GM21528 (cell line): ENCODE measurements around the gene HOXA6.

Experiments used
- ATAC-seq: cut with Tn5 transposase; IDR thresholded peaks from one replicate; pipeline ENCODE4 v1.9.1; 2021; ENCODE audit warnings: mild to moderate bottlenecking, moderate library complexity; ENCODE audit not compliant: unreplicated experiment, low FRiP score

HOXA6 gene

DNA sequence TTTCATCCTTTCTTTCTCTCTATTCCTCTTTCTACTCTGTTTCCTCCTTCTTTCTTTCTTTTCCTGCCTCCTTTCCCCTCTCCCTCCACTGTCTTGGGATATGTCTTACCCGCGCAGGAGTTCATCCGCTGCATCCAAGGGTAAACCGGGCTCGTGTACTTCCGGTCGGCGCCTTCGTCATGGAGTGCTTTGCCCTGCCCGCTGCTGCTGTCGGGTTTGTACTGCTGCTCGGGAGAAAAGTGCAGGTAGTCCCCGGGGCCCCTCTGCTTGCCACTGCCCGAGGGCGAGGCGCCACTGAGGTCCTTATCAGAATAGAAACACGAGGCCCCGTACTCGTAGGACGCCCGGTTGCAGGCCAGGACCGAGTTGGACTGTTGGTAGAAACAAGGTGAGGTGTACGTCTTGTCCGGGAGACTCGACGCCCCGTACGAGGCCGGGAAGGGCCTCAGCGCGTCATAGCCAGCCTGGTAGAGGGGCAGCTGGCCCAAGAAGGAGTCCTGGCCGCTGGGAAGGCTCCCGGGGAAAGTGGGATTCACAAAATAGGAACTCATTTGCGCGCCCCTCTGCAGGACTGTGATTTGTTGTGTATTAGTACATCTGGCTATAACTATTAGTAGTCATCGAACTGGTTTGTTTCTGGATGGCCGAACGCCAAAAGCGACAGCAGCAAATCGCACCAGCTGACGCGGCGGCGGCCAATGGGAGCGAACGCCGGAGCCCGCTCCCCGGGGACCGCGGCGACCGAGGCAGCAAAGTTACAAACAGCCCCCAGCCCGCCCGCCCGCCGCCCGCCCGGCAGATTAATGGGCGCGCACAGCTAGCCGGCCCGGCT, at the start of gene HOXA6:
Gene HOXA6, minus strand, starts transcription at position 576 of the 832 bp plus-strand sequence. Its CDS starts 25 bp downstream, at position 551.
- ATAC-seq = no peak

DNA sequence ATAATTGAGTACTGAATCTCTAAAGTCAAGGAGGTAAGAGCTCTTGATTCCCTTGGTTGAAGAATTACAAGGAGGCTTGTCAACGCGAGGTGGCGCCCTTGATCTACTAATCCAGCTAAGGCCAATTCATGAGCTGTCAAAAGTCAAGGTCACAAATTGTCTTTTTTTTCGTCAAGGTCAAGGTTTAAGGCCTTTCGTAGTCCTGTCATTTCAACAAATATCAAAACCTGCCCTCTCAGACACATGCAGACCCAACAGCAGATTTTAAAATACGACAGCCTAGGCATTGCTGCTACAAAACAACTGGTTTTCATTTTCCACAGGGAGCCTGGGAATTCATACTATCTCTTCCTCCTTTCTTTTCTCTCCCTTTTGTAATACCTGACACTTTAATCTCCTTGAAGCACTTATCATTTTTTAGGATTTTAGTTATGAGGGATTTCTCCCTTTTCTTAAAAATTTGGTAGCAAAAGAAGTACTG, 48.8 kb upstream of the HOXA6 start:
- no peak for ATAC-seq

DNA sequence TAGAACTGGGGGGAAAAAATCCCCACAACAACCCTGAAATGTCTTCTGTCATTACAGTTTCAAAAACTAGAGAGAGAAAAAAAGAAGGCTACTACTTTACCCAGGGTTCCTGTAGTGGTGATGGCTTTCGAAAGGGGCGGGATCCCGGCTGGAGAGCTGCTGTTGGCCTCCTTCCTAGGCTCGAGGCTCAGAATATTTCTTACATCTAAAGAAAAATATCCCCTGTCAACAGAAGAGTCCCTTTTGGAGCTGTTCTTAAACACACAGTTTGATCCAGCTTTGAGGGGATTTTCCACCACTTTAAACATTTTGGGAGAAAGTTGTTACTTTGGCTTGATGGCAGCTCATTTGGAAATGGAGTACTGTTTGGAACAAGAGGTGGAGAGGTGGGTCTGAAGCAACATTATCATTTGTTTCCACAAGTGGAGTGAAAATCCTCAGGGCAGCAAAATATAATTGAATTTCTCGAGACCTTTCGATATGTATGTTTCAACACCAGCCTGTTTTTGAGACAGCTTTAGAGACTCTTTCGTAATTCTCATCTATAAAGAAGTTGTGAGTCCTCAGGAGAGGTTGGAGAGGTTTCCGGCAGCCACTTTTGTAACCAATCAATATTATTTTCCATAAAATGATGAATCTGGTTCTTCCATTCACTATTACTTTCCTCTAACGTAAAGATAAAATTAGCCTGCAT, 47.3 kb upstream of the HOXA6 start:
- no peak for ATAC-seq

DNA sequence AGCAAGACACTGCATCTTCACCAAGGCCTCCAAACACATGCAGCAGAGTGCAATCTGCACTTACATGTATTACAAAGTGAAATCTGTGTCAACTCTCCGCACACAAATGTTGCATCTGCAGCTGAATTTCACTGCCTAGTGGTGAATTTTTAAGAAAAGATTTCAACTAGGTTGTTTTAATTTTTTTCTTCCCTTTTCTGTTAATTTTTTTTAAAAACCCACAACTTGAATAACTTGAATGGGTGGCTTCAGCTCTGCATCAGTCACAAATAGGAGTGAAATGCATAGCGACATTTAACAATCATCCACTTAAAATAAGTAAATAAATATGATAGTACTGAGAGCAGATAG, 46.4 kb upstream of the HOXA6 start:
- no peak for ATAC-seq

DNA sequence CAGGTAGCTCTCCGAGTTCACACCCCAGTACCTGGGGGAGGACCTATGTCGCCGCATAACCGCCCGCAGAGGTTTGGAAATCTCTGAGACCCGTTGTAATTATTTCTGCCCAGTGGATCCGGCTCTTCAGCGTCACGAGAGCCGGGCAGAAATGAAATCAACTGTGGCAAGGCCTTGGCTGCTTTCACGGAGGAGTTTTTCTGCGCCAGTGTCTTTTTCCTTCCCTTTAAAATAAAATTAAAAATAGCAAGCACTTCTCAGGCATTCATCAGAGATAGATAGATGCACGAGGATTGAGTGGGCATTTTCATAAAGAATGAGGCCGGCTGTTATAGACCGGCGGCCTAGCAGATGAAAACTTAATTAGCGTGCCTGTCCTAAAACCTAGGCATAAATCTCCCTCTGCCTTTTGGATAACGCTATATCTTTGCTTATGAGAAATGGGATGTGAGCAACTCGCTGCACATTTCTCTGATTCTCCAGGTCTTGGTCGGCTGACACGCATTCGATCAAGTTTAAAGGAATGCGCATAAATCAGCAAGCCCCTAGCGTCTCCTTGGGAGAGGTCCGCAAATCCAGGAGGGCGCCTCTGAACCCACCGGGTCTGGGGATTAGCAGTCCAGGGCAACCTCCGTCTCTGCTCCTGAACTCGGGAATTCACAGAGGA, 45.9 kb upstream of the HOXA6 start:
- no peak for ATAC-seq

DNA sequence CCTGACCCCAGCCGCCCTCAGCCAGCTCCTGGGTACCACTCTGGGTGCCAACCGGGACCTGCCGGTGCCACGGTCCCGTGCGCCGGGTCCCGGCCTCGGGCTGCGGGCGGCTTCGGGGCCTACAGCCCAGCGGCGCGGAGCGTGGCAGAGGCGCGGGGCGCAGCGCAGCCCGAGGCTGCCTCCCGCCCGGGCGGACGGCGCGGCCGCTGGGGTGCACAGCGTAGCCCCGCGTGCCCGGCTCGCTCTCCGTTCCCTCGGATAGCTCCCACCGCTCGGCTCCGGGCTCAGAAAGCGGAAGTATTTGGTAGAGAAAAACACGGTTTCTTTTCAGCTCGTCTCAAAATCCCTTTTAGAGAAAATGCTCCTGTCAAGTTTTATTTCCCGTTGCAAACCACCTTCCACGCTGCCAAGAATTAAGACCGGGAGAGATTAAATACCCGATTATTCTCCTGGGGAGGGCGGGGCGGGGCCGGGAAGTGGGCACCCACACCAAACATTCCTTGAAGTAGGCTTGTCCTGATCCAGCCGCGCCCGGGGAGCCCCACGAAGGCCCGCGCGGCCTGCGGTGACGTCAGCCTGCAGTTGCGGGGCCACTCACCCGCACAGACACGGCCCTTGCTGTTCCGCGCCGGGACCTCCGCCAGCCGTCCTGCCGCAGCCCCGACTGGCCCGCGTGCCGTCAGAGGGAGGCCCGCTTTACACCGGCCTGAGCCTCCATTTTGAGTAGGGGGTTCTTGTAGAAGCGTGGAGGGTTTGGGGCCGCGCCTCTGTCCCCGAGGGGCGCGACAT, 45.2 kb upstream of the HOXA6 start:
- ATAC-seq = no peak

DNA sequence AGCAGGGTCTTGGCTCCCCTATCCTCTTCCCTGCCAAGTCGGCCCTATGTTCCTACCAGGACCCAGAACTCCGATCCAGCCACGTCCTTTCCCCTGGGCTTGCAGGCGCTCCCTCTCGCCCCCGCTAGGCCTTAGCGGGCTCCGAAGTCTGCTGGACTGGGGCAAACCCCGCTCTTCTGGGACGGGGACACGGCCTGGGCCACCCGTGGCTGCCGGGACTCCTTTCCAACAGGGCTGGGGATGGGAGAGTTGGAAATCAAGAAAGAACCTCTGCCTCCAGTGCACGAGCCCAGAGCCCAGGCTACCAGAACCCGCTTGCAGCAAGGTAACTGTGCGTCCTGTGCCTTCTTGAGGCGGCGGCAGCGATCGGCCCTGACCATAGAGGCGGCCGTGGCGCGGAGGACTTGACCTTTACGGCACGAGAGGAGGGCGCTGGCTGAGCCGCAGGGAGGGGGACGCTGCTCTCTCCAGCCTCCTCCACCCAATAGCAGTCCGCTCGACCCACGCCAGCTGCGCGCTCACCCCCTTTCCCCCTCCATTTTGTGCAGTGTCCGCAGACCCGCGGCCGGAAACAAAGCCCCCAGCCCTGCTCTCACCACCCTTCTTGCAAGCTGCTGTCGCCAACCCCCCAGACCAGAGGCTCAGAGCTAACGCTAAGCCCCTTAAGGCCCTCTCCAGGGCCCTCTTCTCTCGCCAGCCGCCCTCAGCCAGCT, 44.4 kb upstream of the HOXA6 start:
- ATAC-seq = no peak

DNA sequence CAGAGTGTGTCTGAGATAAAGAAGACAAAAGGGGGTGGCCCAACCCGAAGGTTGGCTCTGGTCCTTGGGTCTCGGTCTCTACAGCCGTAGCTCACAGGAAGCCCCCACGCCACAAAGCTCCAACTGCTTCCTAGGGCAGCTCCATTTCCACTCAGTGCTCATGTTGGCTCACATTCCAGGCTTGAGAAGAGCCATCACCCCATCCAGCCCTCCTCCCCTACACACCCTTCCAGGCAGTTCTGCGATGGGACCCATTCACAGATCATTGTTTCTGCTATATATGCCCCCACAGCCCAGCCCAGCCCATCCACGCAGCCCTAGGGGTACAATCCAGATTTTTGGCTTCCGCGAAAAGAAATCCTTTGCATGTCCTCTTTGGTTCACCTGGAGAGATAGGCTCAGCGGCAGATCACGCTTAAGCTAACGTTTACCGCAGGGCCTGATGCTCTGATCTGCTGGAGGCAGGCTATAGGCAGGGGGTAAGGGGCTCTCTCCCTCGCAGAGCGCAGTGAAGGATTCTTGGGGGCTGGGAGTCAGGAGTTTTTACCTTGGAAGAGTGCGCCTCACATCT, 43.7 kb upstream of the HOXA6 start:
- no peak for ATAC-seq

DNA sequence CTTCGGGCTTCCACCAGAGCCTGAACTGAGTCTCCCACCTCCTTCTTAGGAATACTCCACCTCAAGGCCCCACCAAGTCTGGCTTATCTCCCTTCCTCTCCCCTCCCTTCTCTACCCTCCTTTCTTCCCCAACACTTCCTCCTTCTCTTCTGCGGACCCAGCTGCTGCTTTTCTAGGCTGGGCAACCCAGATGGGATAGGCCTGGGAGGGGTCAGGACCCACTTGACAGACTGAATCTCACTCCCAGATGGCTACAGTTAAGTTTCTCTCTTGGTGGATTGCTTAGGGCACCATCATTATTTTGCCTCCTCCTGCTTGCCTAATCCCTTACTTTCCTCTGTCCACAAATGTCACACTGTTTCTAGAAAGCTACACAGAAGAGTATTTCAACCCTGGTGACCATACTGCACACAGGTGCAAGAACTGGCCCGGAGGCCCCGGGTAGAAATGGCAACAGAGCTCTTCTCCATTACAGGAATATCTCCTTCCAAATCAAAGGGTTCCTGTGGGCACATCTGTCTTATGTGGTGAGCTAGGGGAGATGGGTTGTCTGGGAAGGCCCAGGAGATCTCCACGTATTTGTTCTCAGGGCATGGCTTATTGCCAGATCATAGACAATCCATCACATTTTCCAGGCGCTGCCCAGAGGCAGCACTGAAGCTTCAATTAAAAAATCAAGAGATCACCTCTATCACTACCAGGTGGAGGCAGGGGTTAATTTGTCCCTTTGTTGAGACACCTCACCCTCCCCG, 42.6 kb upstream of the HOXA6 start:
- no peak for ATAC-seq

DNA sequence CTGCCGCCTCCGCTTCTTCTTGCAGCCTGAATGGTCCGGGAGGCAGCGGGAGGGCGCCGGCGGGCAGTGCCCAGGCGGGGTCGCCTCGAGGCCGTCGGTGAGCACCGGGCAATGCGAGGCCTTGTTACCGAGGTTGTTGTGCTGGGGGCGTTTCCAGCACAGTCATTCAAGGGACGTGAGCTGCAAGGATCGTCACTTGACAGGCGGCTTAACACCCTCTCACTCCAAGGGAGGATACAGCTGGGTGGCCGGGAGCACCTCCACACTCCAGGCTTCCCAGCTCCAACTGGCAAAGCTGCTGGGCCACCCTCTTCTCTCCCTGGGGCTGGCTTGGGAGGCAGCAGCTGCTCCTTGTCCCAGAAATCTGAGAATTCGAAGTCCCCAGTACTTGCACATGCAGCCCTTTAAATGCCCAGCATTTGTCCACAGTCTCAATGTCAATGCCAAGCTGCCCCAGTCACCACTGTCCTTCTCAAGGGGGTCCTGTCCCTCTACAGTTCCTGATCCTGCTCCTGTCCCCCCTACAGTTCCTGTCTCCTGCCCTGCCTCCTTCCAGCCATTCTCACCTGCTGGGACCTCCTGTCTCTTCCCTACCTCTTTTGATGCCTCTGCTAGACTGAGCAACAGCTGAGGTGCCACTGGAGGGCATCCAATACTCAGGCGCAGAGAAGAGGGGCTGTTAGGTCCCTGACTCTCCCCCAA, 41.9 kb upstream of the HOXA6 start:
- ATAC-seq = no peak

DNA sequence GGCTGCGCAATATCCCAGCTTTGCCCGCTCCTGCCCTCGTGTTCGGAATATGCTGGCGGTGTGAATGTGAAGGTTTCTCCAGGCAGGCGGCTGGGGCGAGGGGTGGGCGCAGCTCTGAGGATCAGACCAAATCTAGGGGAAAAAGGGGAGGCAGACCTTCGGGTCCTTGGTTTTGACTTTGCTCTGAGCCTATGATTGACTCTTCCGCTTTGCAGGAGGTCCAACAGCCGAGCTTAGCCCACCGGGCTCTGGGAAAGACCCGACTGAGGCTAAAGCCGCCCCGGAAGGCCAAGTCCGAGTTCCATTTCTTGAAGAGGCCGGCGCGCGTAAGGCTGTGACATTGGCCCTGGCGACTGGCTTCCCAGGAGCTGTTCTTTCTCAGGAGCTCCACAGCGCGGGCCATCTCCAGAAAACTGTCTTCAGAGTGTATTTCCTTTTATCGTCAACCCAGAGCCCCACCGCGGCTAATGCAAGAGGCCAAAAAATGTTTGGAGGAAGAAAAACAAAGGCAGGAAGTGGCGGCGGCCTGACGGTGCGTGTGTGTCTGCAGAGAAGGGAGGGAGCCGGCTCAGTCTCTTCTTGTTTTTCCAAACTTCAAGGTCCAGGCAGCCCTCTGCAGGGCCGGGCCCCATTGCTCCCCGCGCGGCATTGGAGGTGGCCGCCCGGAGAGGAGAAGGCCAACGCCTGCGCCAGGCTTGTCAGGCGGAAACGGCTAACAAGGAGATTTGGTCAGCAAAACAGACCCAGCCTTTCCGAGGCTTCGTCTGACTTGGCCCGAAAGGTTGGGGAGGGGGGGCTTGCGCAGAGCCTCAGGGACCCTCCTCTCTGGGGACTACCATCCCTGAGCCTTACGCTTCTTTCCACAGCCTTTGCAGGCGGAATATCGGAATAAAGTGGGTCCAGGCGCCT, 41.1 kb upstream of the HOXA6 start:
- no peak for ATAC-seq

DNA sequence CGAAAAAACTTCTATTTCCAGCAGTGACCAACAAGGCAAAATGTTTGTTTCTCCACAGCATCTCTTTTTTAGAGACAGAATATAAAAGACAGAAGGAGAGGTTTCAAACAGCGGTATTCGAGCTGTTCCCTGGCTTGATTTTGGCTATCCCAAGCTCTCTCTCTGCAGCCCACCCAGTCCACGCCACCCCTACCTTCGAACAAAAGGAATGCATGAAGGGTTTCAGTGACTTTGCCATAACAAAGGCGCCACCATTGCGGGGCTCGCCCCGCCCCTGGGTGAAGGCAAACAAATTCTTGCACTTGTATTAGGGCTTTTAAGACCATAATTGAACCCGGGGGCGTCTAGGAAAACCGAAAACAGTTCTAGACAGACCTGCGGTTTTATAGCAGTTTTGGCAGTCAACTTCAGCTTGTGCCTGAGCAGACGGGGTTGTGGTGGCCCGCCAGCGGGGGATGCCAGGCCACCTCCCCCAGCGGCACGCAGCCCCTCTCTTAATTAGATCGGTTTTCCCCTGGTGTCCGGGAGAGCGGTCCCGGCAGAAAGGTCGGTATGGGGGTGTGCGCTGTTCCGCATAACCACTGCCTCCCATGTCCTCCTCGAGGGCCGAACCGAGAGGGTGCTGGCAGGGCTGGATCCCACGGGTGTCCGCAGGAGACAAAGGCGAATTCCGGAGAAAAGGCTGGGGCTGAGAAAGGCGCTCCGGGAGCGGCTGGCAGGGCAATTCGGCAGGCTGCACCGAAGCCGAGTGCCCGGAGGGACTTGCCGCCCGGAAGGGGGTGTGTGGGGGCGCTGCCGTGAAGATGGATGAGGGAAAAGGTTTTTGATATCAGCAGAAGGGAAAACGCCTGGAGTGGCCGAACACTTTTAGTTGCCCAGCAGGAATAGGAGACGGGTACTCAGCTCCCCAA, 40.2 kb upstream of the HOXA6 start:
- no peak for ATAC-seq

DNA sequence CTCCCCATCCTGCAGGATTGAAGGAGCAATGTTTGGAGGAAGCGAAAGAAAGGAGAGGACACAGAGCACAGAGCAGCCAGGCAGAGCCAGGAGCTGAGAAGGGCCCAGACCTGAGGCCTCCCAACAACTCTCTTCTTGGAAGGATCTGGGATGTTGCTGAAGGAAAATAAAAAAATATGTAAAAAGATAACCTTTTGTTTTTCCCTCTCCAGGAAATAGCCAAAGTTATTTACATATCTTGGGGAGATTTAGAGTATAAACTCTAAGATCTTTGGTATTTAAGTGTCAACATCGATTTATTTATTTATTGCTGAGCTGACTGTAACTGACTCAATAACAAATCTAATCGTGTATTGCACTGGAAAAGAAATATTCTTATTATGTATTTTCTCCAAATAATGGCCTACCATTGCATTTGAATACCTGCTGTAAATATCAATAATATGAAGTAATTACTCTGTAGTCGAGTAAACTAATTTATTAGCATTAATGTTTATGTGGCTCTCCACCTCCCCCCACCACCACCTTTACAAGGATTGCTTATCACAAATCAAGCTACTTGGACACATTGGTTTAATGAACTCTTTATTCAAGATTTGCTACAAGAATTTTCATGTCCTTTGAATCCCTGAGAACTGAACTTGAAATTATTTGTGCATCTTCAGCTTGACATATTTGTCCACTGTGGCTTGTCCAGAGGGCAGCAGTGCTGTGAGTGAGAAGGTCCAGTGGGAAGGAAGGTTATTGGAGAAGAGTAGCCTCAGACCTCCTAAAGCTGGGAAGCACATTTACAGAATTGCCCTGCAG, 39.3 kb upstream of the HOXA6 start:
- ATAC-seq = no peak

DNA sequence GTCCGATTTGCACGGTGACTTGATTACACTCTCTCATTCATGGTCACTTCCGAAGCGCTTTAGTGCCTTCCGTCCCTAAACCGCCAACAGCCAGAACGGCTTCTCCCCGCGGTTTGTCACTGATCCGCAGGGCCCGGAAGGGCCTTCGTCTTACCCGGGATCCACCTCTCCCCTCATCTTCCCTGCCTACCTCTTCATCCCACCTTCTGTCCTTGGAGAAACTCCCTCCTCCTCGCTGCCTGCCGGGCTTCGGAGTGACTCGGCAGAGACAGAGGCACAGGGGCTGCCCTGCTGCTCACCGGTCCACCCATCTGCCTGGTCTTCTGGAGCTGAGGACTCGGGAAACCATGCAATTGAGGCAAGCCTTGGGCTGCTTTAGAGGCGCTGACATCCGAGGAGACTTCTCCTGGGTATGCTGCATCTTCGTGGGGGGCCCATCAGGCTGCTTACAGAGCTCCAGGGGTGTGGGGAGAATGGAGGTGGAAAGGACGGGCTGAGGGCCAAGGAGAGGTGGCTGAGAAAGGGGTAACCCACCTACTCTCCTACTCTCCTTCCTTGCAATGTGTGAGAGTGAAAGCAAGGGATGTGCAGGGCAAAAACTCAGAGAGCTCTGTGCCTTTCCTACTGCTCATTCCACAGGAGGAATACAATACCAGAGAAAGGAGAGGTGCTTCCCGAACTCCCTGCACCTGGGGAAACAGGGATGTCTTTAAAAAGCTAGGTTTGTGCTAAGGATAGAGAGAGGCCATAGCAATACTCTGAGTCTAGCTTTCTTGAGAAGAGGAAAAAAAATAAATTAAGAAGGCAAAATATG, 38.5 kb upstream of the HOXA6 start:
- ATAC-seq = no peak
